Measurements from ENCODE around the gene ZNF10.

ZNF10 gene

GRCh38 chr12:133130038-133130807, at the start of gene ZNF10, which contains the start of gene ZNF891:
Gene ZNF10 (plus strand): TSS chr12:133130627. CDS start chr12:133144493, 13,866 bp downstream.
Gene ZNF891 (minus strand): TSS chr12:133130274. CDS start chr12:133121918, 8,356 bp downstream.
- peak; percentile 96 for DNase-seq (ENCODE audit: low read depth)

DNA sequence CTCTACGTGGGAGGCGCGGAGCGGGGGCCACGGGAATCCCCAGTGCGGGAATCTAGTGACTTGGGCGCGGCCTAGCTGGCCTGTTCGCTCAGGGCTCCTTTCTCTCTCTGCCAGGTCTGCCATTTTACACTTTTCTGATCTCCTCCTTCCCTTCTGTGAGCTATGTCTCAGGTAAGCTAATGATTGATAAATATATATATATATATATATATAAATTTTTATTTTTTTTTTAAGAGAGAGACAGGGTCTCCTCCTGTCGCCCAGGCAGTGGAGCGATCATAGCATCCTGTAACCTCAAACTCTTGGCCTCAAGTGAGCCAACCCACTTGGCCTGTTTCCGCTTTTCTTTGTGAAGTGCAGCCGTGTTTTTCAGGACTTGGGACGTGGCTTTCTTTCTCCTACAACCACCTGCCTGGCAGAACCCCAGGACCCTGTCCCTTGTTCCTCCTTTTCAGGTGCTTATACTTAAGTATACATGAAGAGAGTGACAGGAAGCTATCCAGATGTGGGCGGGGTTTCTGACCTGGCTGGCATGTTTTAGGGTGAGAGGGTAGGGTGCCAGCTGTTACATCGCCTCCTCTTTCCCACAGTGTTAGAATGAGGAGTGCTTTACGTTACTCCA, 49.2 kb upstream of the ZNF10 start:
- DNase-seq (ENCODE audit: low read depth), result no peak

DNA sequence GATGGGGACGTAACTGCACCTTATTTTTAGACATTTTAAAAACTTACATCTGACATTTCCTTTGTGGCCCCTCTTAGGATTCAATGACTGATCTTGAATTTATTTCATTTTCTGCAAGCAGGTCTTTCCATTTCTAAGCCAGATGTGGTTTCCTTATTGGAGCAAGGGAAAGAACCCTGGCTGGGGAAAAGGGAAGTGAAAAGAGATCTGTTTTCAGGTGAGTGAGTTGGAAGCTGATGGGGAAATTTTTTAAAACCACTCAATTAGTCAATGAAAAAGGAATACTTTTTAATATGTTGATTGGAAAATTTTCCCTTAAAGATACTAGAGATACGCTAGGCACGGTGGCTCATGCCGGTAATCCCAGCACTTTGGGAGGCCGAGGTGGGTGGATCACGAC, 47.1 kb upstream of the ZNF10 start:
- no peak for DNase-seq (ENCODE audit: low read depth)

DNA sequence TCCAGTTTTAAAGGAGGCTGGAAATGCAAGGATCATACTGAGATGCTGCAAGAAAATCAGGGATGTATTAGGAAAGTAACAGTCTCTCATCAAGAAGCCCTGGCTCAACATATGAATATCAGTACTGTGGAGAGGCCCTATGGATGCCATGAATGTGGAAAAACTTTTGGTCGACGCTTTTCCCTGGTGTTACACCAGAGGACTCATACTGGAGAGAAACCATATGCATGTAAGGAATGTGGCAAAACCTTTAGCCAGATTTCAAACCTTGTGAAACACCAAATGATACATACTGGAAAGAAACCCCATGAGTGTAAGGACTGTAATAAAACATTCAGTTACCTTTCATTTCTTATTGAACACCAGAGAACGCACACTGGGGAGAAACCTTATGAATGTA, 24.8 kb upstream of the ZNF10 start:
- no peak for DNase-seq (ENCODE audit: low read depth)

DNA sequence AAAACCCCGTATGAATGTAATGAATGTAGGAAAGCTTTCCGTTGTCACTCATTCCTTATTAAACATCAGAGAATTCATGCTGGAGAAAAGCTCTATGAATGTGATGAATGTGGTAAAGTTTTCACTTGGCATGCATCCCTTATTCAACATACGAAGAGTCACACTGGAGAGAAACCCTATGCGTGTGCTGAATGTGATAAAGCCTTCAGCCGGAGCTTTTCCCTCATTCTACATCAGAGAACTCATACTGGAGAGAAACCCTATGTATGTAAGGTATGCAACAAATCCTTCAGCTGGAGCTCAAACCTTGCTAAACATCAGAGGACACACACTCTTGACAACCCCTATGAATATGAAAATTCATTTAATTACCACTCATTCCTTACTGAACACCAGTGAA, 24.2 kb upstream of the ZNF10 start:
- DNase-seq (ENCODE audit: low read depth), result no peak

DNA sequence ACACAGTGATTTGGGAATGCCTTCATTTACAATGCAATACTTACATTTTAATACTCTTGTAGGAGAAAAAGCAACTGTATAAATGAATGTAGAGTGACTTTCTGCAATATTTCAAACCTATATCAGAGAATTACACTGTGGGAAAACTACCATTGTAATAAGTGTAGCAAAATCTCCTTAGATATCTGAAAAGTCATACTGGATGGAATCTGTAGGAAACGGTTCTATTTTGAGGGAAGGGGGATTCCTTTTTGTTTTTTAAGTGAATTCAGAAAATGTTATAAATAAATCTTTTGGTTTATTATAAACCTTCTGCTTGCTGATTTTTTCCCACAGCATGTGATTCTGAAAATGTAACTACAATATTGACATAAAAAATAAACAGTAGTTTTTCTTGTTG, 23.3 kb upstream of the ZNF10 start:
- no peak for DNase-seq (ENCODE audit: low read depth)

DNA sequence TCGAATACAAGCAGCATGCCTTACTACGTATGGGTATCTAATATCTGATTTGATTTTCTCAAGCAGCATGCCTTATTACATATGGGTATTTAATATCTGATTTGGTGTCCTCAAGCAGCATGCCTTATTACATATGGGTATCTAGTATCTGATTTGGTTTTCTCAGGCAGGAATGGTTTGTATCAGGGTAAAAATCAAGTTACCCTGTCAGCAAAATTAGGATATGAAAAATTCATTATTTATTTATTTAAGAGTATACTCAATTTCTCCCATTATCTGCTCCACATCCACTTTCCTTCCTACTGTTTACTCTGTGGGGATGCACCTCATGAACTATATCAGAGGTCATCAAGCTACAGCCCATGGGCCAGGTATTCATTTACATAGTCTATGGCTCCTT, 22.3 kb upstream of the ZNF10 start:
- DNase-seq (ENCODE audit: low read depth), result no peak

GRCh38 chr12:133120385-133121191, 9.8 kb upstream of the ZNF10 start:
- DNase-seq (ENCODE audit: low read depth), result no peak

DNA sequence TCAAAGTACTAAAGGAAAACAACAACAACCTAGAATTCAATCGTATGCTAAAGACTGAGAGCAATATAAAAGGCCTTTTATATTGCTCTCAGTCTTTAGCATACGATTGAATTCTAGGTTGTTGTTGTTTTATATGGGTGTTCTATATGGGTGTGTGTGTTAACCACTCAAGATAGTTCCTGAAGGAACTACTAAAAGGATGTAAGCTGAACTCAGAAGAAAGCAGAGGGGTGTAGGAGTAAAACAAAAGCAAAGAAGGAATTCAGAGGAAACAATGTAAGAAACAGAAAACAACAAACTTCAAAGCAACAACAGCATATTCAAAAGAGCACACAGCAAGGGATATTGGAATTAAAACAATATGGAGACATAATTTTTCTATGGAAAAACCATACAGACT, 5.8 kb upstream of the ZNF10 start:
- no peak for DNase-seq (ENCODE audit: low read depth)

DNA sequence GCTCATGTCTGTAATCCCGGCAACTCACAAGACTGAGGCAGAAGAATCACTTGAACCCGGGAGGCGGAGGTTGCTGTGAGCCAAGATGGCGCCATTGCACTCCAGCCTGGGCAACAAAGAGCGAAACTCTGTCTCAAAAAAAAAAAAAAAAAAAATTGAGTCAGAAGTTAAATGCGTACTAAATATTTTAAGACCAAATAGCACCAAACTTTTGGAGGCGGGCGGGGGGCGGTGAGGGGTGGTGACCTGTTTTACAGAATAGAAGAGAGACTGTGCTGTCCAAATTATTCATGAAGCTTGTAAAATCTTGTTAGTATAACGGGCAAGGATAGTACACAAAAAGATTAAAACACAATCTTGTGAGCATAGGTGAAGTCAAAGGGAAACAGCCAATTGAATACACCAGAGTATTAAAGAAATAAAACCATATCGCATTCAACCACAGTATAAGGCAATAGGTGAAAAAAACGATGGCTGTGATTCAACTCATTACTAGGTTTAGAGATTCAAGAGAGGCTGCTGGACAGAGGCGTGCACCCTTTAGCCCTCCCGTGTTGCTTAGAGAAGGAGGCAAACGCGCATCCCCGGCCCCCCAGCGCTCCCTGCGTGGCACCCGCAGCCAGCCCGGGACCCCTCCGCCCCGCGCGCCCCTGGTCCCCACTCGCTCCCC, 924 bp upstream of the ZNF10 start:
- DNase-seq (ENCODE audit: low read depth), result no peak

- DNase-seq (ENCODE audit: low read depth), result no peak
These were observed 341 bp downstream of the ZNF10 start for GRCh38 chr12:133130808-133131128.

GRCh38 chr12:133135747-133136146, 5.3 kb downstream of the ZNF10 start:
- DNase-seq (ENCODE audit: low read depth), result no peak

GRCh38 chr12:133145981-133146380, 15.6 kb downstream of the ZNF10 start:
- DNase-seq (ENCODE audit: low read depth), result no peak

- DNase-seq (ENCODE audit: low read depth), result no peak
These were observed 25.8 kb downstream of the ZNF10 start for GRCh38 chr12:133156125-133156690.

- no peak for DNase-seq (ENCODE audit: low read depth)
These were observed 35.3 kb downstream of the ZNF10 start for GRCh38 chr12:133165776-133166175.

DNA sequence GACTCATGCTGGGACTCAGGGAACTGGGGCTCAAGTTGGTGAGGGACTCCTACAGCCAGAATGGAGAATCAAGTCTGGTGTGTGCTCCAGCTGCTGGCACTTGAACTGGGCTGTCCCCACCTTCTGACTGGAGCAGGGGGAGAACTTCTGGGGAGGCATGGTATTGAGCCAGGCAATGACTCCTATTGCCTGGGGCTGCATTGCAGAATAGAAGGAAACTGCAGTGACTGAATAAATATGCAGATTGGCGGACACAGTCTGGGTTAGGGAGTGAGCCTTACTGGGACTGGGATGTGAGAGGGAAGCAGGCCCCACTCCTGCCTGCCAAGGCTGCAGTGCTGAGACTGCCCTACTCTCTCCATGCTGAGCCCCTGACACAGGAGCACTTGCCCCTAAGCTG, 42.1 kb downstream of the ZNF10 start:
- no peak for DNase-seq (ENCODE audit: low read depth)

DNA sequence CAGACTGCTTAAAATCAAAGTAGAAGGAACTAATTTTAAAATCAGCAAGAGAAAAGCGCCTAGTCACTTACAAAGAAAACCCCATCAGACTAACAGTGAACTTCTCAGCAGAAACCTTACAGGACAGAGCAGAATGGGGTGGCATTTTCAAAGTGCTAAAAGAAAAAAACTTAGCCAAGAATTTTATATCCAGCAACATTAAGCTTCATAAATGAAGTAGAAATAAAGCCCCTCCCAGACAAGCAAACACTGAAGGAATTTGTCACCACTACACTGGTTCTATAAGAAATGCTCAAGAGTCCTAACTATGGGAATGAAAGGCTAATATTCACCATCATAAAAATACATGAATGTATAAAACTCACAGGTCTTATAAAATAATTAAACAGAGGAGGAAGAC, 44.5 kb downstream of the ZNF10 start:
- no peak for DNase-seq (ENCODE audit: low read depth)

- no peak for DNase-seq (ENCODE audit: low read depth)
These were observed 50.2 kb downstream of the ZNF10 start for GRCh38 chr12:133180669-133181068.

DNA sequence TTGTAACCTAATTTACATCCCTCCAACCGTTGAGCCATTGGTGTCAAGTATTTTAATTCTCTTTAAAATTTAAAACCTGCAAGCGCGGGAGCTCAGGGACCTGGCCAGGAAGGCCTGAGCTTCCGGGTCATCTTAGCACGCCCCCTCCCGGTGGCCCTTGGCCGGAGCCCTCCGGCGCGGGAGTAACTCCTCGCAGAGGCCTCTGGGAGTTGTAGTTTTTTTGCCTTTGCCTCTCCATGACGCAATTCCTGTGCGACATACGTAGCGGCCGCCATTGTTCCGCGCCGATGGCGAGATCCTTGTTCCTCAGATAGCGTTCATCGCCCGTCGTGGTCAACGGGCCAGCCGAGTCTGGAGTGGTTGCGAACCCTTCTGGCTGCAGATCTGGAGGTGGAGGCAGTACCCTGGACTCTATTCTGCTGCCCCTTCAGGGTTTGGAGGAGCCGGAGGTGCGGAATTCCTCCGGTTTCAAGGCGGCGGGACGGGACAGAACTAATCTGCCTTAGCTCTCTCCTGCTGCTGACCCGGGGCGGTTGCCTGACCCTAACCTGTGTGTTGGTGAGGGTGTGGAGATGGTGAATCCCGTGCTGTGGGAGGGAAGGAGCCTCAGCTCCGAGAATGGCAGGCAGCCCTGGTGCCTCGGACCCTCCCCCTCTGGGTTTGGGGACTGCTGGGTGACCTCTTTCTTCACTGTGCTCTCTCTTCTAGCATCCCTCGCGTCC, 51.0 kb downstream of the ZNF10 start, which contains the start of gene ZNF268:
Gene ZNF268, plus strand, starts transcription at position 258 of the 722 bp plus-strand sequence. CDS start 503 bp downstream, outside the sequence.
- peak; percentile 81 for DNase-seq (ENCODE audit: low read depth)

DNA sequence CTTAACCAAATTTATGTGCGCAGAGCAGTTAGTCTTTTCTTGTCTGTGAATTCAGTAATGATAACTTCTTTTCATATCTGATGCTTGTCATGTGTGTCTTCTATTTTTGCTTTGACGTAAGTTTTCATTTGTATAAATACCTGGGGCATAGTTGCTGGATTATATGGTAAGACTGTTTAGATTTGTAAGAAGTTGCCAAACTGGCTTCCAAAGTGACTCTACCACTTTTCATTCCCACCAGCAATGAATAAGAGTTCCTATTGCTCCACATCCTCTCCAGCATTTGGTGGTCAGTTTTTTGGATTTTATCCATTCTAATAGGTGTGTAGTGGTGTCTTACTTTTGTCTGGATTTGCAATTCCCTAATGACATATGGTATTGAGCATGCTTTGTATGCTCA, 59.7 kb downstream of the ZNF10 start:
- no peak for DNase-seq (ENCODE audit: low read depth)

DNA sequence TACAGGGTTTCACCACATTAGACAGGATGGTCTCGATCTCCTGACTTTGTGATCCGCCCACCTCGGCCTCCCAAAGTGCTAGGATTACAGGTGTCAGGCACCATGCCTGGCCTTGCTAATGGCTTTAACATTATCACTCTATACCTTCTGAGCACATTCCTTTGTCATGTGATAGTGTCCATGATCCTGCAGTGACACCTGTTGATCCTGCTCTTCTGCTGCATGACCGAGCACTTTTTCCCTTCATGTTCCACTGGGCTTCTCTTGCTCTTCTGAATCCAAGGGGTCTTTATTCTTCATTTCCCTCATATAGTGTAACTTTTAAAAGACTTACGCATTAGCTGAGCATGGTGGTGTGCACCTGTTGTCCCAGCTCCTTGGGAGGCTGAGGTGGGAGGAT, 62.4 kb downstream of the ZNF10 start:
- no peak for DNase-seq (ENCODE audit: low read depth)
